HepG2 (cell line): ENCODE data around the gene CFAP119. TPM values are rescaled to one million over a fixed set of nuclear protein-coding genes. Genes with fewer than 3 reads are reported as not detected.

Experiments
- BRD4 ChIP-seq: sonication (generic); formaldehyde crosslinking; IDR thresholded peaks from 2 replicates; pipeline ENCODE4 v1.4.0; 2020; ENCODE audit warnings: missing genetic modification reagents
- BRF2 ChIP-seq: sonication (generic); formaldehyde crosslinking; IDR thresholded peaks from 2 replicates; pipeline ENCODE4 v1.8.1; 2022; ENCODE audit warnings: mild to moderate bottlenecking, missing genetic modification reagents
- CSRNP1 ChIP-seq: sonication (generic); formaldehyde crosslinking; IDR thresholded peaks from 2 replicates; pipeline ENCODE4 v1.8.1; 2023; ENCODE audit warnings: mild to moderate bottlenecking, missing genetic modification reagents
- ETV6 ChIP-seq: sonication (generic); formaldehyde crosslinking; conservative IDR thresholded peaks from 2 replicates; pipeline ENCODE4 v1.4.0; 2020; ENCODE audit warnings: missing genetic modification reagents
- GMEB1 ChIP-seq: sonication (generic); formaldehyde crosslinking; IDR thresholded peaks from 2 replicates; pipeline ENCODE4 v1.5.1; 2020; ENCODE audit warnings: missing genetic modification reagents, mild to moderate bottlenecking, borderline replicate concordance
- MYPOP ChIP-seq: sonication (generic); formaldehyde crosslinking; IDR thresholded peaks from 2 replicates; pipeline ENCODE4 v1.8.1; 2023; ENCODE audit warnings: mild to moderate bottlenecking, moderate library complexity, missing genetic modification reagents
- NCOR1 ChIP-seq: fragments of 200-600 bp; sonication (generic); IDR thresholded peaks from 2 replicates; pipeline ENCODE4 v1.7.0; 2017; ENCODE audit warnings: antibody characterized with exemption, low read length, borderline replicate concordance
- RERE ChIP-seq: IDR thresholded peaks from 2 replicates; pipeline ENCODE4 v1.6.1; 2016; ENCODE audit warnings: low read depth, missing genetic modification reagents, missing compliant biosample characterization
- ZBTB43 ChIP-seq: sonication (generic); formaldehyde crosslinking; conservative IDR thresholded peaks from 2 replicates; pipeline ENCODE4 v1.4.0; 2020; ENCODE audit warnings: missing genetic modification reagents
- ZBTB46 ChIP-seq: sonication (generic); formaldehyde crosslinking; IDR thresholded peaks from 2 replicates; pipeline ENCODE4 v1.4.0; 2020; ENCODE audit warnings: mild to moderate bottlenecking, missing genetic modification reagents, borderline replicate concordance
- ZNF256 ChIP-seq: sonication (generic); formaldehyde crosslinking; conservative IDR thresholded peaks from 2 replicates; pipeline ENCODE4 v1.4.0; 2020; ENCODE audit warnings: missing genetic modification reagents
- ZNF274 ChIP-seq: sonication (generic); formaldehyde crosslinking; IDR thresholded peaks from 2 replicates; pipeline ENCODE4 v1.5.1; 2020; ENCODE audit warnings: mild to moderate bottlenecking, missing genetic modification reagents
- polyA plus RNA-seq, 8 experiments: library from polyadenylated mRNA; depleted of rRNA in 3 of 8; stranded (reverse) in 7 of 8; unstranded in 1 of 8; fragments of >200 nt; fragmentation: Illumina TruSeq in 4 of 8; extraction: Trizol in 4 of 8; gene quantifications; 2 replicates each; pipeline versions ENCODE4 v1.2.1 to v1.2.3, GENCODE V29; 2011 to 2016; ENCODE audit warnings: low read depth in 4 of 8, missing spikeins in 1 of 8, mixed read lengths in 1 of 8; ENCODE audit not compliant: insufficient read depth in 1 of 8
- total RNA-seq, 5 experiments: library from RNA; depleted of rRNA; stranded (reverse); fragments of >200 nt; fragmentation: Illumina TruSeq; extraction: Trizol; gene quantifications; 2 replicates each; pipeline ENCODE4 v1.2.3, GENCODE V29; 2016; ENCODE audit warnings: low read depth in 1 of 5

The CFAP119 gene
- total and polyA plus RNA-seq, 2 of the 13 experiments (the other 11 are each of a cell fraction or from before 2014, with no cell fraction given): 6.4 TPM

- TF ChIP-seq BRD4 (CRISPR knock-in tag) (peak; percentile 94), NCOR1 (no peak), RERE (CRISPR knock-in tag) (peak; percentile 47), CSRNP1 (CRISPR knock-in tag) (0 out of 2 replicates have a peak, but pooled peaks have one; percentile 51), ZBTB43 (CRISPR knock-in tag) (peak; percentile 81; the same call in 1 of the 2 replicates), ZNF256 (CRISPR knock-in tag) (peak; percentile 82), BRF2 (peak; percentile 77; the same call in 1 of the 2 replicates), ZNF274 (CRISPR knock-in tag) (peak; percentile 88), GMEB1 (CRISPR knock-in tag) (peak; percentile 81; the same call in 1 of the 2 replicates), ETV6 (CRISPR knock-in tag) (peak; percentile 96; the same call in 1 of the 2 replicates), ZBTB46 (CRISPR knock-in tag) (no peak; the same call in 1 of the 2 replicates), MYPOP (no peak; the same call in 1 of the 2 replicates)
These were observed 43.7 kb upstream of the CFAP119 start (continued) for GRCh38 chr16:30805370-30806169.
